NCI-H1417 (cell line): ENCODE results near the gene SOCS6.
A peak's percentile ranks its signal among the peaks of the same experiment; 100 is the strongest.
"Not testable (repeated sequence)": the region's sequence is repeated elsewhere in the genome, so short reads cannot be mapped to it uniquely, and the experiment has no call there.

Source experiments
- DNase-seq, 3 experiments: peaks; one replicate each; lab custom pipeline; 2025; lab: John Stamatoyannopoulos, UW

Gene SOCS6

DNA sequence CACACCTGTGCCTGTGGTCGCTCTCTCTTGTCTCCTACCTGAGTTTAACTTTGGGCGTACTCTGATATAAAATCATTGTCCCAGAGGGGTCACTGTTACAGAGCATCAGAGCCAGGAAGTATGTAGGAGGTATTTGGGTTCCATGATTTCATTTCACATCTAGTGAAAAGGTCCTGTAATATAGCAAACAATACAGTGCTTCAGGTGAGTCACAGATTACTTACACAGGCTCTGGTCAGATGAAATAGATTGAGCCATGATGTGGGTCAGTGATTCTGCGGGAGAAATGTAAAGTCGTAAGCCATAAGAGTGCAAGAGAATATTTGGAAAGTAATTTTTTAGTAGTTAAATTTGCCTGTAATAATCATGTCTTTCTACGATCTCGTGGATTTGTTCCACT, 70.2 kb downstream of the SOCS6 start:
- no peak for DNase-seq

DNA sequence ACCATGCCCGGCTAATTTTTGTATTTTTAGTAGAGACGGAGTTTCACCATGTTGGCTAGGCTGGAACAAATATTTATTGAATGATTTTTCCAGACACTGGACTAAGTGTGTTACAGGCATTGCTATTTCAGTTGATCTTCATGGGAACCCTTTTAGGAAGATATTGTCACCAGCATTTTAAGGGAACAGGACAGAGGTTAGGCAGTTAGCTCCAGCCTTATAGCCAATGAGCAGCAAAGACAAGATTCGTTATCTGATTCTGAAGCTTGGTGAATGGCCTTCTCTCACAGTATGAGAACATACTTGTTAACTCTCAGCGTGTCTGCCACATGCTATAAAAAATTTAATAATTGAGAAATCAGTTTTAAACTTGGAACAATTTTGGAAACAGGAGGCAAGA, 73.4 kb downstream of the SOCS6 start:
- no peak for DNase-seq

DNA sequence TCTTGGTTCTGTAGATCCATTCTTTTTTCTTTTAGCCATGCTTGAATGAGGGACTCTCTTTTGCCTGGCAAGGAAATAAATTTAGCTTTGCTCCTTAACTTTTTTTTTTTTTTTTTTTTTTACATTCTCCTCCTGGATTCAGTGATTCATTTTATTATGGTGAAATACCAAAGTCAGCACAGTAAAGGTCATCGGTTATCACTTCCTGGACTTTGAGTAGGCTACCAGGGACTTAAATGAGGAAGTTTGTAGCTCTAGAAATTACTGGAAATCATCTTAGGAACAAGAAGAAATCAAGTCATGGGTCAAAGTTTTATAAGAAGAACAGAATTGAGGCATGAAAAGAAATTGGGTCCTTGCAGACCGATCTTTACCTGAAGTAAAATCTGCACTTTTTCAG, 75.0 kb downstream of the SOCS6 start:
- no peak for DNase-seq

DNA sequence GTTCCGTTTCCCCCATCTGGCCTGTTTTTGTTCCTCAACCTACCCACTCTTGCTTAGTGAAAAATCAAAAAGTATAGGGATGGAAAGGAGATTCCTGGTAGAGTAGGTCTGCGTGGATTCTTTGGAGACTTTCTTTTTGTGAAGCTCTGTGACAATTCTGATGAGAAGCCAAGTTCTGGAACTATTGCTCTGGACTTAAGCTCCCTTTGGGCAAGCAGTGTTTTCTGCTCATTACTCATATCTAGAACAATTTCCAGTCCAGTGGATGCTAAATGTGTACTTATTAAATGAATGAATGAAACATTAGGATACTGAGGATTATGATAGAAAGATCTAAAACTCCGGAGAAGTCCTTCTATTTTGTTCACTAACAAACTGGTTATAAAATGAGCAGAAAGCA, 76.5 kb downstream of the SOCS6 start:
- DNase-seq: no peak

DNA sequence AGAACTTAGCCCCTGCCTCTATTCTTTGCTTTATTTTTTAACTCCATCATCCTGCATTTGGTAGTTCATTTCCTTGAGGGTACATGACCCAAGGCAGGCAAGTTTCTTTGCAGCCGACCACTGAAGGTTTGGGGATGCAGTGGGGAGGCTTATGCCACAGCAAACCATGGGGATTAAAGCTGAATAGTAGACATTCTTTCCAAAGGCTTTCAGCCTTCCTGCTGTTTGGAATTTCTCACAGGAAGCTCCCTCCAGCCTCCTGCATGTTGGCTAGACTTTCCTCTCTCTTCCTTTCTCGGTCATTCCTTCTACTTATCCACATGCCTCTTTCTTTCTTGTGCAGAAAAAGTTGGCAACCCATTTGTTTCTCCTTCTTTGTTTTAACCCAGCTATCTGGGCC, 77.3 kb downstream of the SOCS6 start:
- DNase-seq: no peak

DNA sequence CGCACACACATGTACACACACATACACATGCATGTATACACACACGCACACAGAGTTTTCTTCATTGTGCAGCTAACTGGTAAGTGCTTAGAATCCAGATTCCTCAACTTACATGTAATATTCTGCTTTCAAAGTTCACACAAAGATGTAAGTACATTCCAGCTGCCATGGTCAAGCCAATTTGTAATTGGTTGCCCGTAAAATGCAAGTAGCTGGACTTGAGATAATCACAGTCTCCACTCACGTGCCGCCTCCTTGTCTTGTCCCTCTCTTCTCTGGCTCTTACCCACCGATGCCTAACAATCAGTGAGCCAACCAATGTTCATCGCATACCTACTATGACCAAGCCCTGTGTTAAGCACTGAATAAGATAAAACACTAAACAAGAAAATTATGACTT, 77.8 kb downstream of the SOCS6 start:
- no peak for DNase-seq

DNA sequence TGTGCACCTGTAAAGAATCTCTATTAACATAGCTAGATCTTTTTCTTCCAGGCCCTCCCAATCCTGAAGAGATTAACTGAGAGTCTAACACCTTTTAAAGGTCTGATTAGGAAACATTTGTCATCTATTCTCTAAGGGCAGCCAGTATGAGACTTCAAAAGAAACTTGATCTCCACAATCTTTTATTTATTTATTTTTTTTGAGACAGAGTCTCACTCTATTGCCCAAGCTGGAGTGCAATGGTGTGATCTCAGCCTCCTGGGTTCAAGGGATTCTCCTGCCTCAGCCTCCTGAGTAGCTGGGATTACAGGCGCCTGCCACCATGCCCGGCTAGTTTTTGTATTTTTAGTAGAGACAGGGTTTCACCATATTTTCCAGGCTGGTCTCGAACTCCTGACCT, 78.5 kb downstream of the SOCS6 start:
- DNase-seq: not testable (repeated sequence)

DNA sequence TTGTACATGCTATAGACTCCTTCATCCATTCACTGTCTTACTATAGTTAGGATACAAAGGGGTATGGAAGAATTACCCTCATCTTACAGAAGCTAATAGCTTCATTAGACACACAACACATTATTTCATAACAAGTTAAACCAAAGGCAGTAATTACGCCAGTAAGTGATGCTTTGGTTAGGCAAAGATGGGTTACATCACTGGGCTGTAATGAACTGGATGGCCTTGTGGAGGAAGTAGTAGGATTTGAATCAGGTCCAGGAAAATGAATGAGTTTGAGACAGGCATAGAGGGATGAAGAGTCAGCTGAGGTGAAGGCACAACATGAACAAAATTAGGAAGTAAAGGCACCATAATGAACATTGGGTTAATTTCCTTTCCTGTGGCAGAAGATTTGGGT, 80.1 kb downstream of the SOCS6 start:
- no peak for DNase-seq

DNA sequence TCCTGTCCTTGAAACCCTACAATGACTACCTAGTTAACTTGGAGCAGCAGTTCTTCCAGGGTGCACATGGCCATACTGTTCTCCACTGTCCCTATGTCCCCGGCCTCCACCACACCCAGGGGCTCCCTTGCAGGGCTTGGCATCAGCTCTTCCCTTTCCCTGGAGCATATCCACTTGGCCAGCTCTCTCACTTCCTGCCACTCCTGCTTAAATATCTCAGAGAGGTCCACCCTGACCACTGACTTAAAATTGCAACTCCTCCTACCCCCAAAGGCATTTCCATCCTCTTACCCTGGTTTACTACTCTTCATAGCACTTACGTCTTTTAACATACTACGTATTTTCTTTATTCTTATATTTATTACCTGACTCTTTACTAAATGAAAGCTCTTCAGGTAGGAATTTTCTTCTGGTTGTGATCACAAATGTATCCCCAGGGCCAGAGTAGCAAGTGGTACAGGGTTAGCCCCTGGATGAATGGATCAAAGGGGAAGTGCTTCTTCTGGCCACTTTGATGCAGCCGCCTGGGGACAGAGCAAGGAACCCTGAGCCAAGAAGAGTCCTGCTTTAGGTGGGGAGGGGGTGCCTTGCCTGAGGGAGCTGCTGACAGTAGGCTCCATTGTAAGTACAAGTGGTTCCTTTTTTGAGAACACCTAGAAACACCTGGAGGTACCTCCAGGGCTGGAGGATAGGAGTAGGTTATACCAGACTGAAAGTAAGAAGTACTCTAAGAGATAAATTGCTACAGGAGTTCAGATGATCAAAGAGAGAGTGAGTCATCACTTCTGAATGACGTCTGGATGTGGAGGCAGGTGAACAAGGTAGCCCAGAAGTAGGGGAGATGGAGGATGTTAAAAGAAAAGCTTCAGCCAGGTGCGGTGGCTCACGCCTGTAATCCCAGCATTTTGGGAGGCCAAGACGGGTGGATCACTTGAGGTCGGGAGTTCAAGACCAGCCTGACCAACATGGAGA, 82.2 kb downstream of the SOCS6 start:
- no peak for DNase-seq

DNA sequence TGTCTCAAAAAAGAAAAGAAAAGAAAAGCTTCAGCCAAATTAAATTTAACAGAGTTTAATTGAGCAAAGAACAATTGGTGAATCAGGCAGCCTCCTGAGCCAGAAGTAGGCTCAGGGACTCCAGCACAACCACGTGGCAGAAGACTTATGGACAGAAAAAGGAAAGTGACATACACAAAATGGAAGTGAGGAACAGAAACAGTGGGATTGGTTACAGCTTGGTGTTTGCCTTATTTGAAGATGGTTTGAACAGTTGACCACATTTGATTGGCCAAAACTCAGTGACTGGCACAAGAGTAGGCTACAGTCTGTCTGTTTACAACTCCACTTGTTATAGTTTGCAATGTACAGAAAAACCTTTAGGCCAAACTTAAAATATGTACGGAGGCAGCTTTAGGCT, 83.1 kb downstream of the SOCS6 start:
- DNase-seq: no peak

DNA sequence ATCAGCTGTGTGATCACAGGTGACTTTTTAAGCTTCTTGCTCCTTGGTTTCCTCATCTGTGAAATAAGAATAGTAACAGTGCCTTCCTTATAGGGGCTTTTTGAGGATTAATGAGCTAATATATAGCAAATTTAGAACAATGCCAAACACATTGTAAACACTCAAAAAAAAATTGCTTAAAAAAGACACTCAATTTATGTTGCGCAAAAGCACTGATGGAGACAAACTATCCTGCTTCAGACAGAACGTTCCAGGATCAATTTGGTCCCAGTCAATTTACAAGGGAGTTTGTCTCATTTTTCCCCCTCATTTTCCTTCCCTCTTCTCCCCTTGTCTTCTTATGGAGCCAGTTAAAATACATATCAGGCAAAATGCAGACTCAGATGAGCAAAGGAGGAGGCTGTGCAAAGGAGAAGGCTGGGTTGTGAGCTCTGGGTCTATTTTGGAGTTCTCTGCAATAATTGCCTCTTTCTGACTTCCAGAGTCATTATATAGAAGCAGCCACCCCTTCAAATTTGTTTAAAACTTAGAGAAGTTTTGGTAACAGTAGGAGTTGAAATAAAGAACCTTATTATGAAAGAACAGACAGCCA, 83.7 kb downstream of the SOCS6 start:
- DNase-seq: no peak

DNA sequence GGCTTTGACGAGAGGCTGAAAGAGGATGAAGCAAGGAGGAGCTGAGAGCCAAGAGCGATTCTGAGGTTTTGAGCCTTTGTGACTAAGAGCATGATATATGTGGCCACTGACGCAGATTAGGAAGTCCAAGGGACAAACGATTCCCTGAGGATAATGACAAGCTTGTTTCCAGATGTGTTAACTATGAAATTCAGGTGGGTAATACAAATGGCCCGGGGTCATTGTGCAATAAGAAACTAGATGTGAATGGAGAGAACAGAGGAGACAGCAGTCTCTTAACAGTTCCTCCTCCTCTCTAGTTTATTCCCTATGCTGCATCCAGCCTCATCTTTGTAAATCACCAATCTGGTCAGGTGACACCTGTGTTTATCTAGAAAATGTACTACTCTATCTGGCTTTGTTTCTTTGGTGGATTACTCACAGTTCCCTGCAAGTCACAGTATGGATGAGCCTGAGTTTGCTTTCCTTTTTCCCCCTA, 84.2 kb downstream of the SOCS6 start:
- peak in 1 of 3 experiments; percentile 36 for DNase-seq

DNA sequence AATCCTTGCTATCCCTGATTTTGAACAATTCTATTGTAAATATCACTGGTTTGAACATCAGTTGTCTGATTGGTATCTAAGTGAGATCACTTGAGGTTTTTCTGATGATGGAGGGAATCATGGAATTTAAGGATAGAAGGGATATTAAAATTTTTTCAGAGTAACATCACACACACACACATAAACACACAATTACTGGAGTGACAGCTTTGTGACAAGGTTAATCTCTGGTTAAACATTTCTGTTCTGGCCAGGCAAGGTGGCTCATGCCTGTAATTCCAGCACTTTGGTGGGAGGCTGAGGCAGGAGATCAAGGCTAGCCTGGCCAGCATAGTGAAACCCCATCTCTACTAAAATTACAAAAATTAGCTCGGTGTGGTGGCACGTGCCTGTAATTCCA, 85.3 kb downstream of the SOCS6 start:
- no peak for DNase-seq

DNA sequence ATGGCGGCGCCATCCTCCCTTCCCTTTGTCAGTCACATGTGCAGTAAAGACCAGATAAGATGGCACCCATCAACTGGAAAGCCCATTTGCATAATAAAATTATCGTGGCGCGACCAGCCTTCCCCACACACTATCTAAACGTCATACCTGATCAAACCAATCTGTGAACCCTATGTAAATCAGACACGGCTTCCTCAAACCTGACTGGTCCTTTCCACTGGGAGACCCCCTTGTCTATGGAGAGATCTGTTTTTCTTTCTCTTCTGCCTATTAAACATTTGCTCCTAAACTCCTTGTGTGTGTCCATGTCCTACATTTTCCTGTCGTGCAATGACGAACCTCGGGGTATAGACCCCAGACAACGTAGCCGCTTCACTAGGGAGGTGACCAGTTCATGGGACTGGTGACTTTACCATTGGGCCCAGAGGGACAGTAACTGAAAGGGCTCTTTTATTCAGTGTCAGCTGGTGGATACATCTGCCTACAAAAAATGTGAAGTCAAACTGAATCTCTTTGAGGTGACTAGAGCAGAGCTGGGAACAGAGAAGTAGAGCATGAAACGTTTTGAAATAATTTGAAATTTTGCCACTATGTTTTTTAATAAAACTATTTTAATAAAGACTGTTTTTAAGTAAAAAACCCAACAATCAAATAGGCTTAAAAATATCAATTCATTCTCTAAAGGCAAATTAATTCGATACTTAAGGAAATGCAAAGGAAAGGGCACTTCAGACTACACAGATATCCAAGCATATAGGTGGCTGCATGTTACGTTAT, 87.5 kb downstream of the SOCS6 start:
- DNase-seq: no peak

DNA sequence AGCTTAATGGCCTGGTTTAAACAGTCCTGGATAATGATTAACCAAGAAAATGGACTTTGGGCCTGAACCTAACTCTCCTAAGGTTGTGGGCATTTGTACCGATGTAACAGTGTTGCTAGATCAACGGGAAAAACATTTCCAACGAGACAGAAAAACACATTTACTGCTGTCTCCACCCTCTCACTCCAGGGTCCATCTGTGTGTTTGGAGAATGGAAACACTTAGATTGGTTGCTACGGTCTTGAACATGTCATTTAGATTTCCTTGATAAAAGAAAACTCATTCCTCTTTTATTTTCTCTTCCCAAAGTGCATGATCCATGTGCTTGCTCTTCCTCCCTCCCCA, 88.0 kb downstream of the SOCS6 start:
- DNase-seq: no peak

DNA sequence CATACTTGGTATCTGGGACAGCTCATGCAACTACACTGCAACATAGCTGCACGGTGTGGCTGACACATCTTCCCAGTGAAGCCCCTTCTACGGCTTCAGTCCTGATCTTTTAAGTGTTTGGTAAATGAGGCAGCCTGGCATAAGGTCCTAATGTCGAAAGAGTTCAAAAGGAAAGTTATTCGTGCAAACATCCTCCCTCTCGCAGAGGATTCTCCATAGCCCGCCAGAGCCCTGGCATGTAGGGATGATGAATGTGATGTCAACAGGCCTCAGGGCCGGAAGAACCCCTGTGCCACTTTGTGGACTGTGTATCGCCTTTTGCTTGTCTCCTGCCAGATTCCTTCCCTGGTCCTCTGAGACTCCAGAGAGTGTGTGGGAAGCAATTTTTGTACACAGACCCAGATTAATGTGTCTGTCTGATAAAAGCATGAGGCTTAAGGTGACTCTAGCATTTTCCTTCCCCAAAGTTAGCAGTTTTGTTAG, 88.5 kb downstream of the SOCS6 start:
- no peak for DNase-seq

DNA sequence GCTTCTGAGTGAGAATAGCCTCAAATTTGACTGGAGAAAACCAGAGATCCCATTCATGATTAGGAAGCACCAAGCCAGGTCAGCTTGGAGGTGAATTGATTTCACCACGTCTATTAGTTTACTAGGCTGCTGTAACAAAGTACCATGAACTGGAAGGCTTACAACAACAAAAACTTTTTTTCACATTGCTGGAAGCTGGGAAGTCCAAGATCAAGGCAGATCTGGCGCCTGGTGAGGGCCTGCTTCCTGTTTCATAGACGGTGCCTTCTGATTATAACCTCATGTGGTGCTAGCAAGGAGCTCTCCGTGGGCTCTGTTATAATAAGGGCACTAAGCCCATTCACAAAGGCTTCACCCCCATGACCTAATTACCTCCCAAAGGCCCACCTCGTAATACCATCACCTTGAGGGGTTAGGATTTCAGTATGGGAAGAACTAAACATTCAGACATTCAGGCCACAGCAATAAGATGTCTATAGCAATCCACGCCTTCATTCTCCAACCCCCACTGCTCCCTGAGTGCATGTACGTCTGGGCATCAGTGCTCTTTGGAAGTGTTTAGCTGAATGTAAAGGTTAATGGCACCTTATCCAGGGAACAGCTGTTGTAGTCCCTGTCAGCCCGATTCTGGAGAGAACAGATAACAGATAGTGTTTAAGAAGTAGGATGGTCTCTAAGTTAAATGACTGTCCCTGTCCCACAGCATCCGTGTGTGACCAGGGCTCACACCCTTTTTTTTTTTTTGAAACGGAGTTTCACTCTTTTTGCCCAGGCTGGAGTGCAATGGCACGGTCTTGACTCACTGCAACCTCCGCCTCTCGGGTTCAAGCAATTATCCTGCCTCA, 89.2 kb downstream of the SOCS6 start:
- DNase-seq: no peak
